DOHH2 (cell line): Measurements from ENCODE around the gene LDLRAD4.
A peak's percentile ranks its signal among the peaks of the same experiment; 100 is the strongest.

Experiments
- H3F3A ChIP-seq: fragments of 200-600 bp; sonication (generic), shearing (Covaris generic); 2 replicates; pipeline ENCODE4 v1.6.0; 2016; ENCODE audit warnings: antibody characterized with exemption, mild to moderate bottlenecking; ENCODE audit not compliant: control insufficient read depth, insufficient read depth
- H3K27ac ChIP-seq: fragments of 200-600 bp; sonication (generic); 2 replicates; pipeline ENCODE4 v1.5.1; 2014; ENCODE audit warnings: low read depth, mild to moderate bottlenecking, low read length, moderate library complexity
- H3K27me3 ChIP-seq: fragments of 200-600 bp; sonication (generic); 2 replicates; pipeline ENCODE4 v1.6.1; 2014; ENCODE audit warnings: mild to moderate bottlenecking, low read length, mixed read lengths; ENCODE audit not compliant: control insufficient read depth
- H3K36me3 ChIP-seq: fragments of 200-600 bp; sonication (generic); 2 replicates; pipeline ENCODE4 v1.6.1; 2014; ENCODE audit warnings: mild to moderate bottlenecking, low read length, moderate library complexity, mixed read lengths; ENCODE audit not compliant: control insufficient read depth
- H3K4me1 ChIP-seq: fragments of 200-600 bp; sonication (generic); 2 replicates; pipeline ENCODE4 v1.6.1; 2014; ENCODE audit warnings: mild to moderate bottlenecking, low read length, mixed read lengths; ENCODE audit not compliant: control insufficient read depth
- H3K4me2 ChIP-seq: fragments of 200-600 bp; sonication (generic); 2 replicates; pipeline ENCODE4 v1.6.0; 2014; ENCODE audit warnings: mild to moderate bottlenecking, low read length, moderate library complexity
- H3K4me3 ChIP-seq: fragments of 200-600 bp; sonication (generic); 2 replicates; pipeline ENCODE4 v1.5.1; 2014; ENCODE audit warnings: mild to moderate bottlenecking, low read length, mixed read lengths
- H3K79me2 ChIP-seq: fragments of 200-600 bp; sonication (generic); 2 replicates; pipeline ENCODE4 v1.6.1; 2014; ENCODE audit warnings: mild to moderate bottlenecking, low read length, mixed read lengths; ENCODE audit not compliant: control insufficient read depth
- H3K9me2 ChIP-seq: fragments of 200-600 bp; sonication (generic); replicated peaks from 2 replicates; pipeline ENCODE4 v1.6.1; 2014; ENCODE audit warnings: mild to moderate bottlenecking, low read length, mixed read lengths; ENCODE audit not compliant: control insufficient read depth
- H3K9me3 ChIP-seq: fragments of 200-600 bp; sonication (generic); 2 replicates; pipeline ENCODE4 v1.6.1; 2014; ENCODE audit warnings: antibody characterized with exemption, low read length, mixed read lengths; ENCODE audit not compliant: control insufficient read depth, insufficient read depth
- H4K20me1 ChIP-seq: fragments of 200-600 bp; sonication (generic); 2 replicates; pipeline ENCODE4 v1.6.0; 2014; ENCODE audit warnings: low read depth, mild to moderate bottlenecking, antibody characterized with exemption, low read length, moderate library complexity; ENCODE audit not compliant: control insufficient read depth, insufficient read depth
- CTCF ChIP-seq: fragments of 200-600 bp; sonication (generic); IDR thresholded peaks from one replicate; pipeline ENCODE4 v1.5.1; 2014; ENCODE audit warnings: antibody characterized with exemption, mild to moderate bottlenecking, low read depth, low read length; ENCODE audit not compliant: poor library complexity, severe bottlenecking
- EZH2phosphoT487 ChIP-seq: fragments of 200-600 bp; sonication (generic); IDR thresholded peaks from 2 replicates; pipeline ENCODE4 v1.6.1; 2017; ENCODE audit warnings: borderline replicate concordance, mild to moderate bottlenecking, antibody characterized with exemption, low read length, moderate library complexity, mixed read lengths

The LDLRAD4 gene

DNA sequence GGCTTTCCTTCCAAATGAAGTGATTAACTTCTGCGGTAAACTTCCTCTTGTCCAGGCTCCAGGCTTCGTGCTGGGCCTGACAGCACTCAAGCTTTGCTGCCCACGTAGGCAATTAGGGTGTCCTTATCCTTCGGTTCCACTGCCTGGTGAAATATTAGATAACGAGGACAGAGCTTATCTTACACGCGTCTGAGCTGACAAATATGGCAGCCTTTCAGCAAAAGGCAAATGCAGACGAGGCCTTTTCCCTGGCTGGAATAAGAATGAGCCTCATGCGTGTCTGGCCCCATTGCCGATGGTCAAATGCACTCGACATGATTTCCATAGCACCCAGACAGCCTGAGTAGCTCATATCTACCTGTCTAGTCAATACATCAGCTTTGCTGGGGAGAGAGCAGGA, 366.3 kb downstream of the LDLRAD4 start:
- Histone ChIP-seq H3K4me2 (peak overlapping the region; percentile 62), H3K9me3 (no peaks in the 10 kb centered on the region), H3K9me2 (no peaks in the 10 kb centered on the region), H3K4me1 (peaks cover 76% of the 10 kb centered on the region), H3F3A (peaks cover 25% of the 10 kb centered on the region), H4K20me1 (no peaks in the 10 kb centered on the region), H3K79me2 (no peaks in the 10 kb centered on the region), H3K27me3 (no peaks in the 10 kb centered on the region), H3K36me3 (no peaks in the 10 kb centered on the region), H3K4me3 (peak overlapping the region; percentile 50), H3K27ac (peak overlapping the region; percentile 89)
- TF ChIP-seq EZH2phosphoT487 (no peak), CTCF (no peak)

DNA sequence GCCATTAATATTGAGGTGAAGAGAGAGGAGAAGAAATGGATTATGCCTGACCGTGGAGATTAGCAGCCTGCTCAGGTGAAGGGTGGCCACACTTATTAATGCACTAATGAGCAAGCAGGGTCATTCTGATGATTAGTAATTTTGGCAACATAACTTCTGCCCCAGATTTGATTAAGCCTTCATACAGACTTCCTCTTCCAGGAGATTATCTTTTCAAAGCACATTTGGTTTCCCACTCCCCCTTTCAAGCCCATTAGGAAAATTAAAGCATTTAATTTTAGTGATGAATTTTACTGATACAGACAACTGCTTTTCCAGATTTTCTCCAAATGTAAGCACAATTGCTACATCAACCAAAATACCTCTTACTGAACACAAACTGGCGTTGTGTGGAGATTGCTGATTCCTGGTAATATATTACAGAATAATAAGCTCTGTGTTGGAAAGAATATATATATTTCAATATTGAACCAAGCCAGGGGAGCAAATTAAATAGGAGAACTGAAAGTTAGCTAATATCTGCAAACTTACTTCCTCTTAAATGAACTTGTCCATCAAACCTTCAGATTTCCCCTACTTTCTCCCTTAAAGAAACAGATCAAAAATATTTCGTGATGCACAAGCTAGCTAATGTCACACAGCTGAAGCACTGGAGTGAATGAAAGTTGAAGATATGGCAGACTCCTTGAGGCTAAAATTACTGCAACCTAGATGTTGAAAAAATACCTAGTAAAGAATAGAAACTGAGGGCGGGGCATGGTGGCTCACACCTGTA, 367.0 kb downstream of the LDLRAD4 start:
- Histone ChIP-seq H3K79me2 (no peaks in the 10 kb centered on the region), H3K9me3 (no peaks in the 10 kb centered on the region), H4K20me1 (no peaks in the 10 kb centered on the region), H3K27ac (peak overlapping the region; percentile 89), H3K4me3 (peak overlapping the region; percentile 50), H3K9me2 (no peaks in the 10 kb centered on the region), H3K4me2 (peak overlapping the region; percentile 62), H3K4me1 (peaks cover 70% of the 10 kb centered on the region), H3F3A (peaks cover 23% of the 10 kb centered on the region), H3K36me3 (no peaks in the 10 kb centered on the region), H3K27me3 (no peaks in the 10 kb centered on the region)
- TF ChIP-seq EZH2phosphoT487 (no peak), CTCF (no peak)

DNA sequence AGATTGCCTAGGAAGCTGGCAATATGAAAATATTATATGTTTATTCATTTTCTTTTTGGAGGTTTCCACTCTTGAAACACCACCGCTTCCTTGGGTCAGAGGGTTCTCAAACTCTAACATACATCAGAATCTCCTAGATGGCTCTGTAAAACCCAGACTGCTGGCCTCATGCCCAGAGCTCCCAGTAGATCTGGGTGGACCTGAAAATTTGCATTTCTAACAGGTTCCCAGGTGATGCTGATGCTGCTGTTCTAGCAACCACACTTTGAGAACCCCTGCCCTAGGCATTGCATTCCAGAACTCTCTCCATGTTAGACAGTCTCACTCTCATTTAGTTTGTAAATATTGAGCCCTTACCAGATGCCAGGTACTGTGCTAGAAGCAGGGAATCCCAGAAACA, 368.4 kb downstream of the LDLRAD4 start:
- Histone ChIP-seq H3K9me2 (no peaks in the 10 kb centered on the region), H3K9me3 (no peaks in the 10 kb centered on the region), H3K4me1 (peaks cover 70% of the 10 kb centered on the region), H3K4me2 (peak overlapping the region; percentile 62), H4K20me1 (no peaks in the 10 kb centered on the region), H3K79me2 (no peaks in the 10 kb centered on the region), H3K27me3 (no peaks in the 10 kb centered on the region), H3F3A (peaks cover 20% of the 10 kb centered on the region), H3K27ac (0 out of 2 replicates have a peak overlapping the region, but pooled peaks have one; percentile 89), H3K36me3 (no peaks in the 10 kb centered on the region), H3K4me3 (no peak overlapping the region)
- TF ChIP-seq CTCF: no peak
- no peak for TF ChIP-seq EZH2phosphoT487
